ENCODE results near the gene DNAAF8.

DNAAF8 gene

GRCh38 chr16:4753227-4753626 lies 18.9 kb downstream of the DNAAF8 start:
- DNase-seq = no peak

- no peak for DNase-seq
These were observed 20.5 kb downstream of the DNAAF8 start for GRCh38 chr16:4754865-4755264.

DNA sequence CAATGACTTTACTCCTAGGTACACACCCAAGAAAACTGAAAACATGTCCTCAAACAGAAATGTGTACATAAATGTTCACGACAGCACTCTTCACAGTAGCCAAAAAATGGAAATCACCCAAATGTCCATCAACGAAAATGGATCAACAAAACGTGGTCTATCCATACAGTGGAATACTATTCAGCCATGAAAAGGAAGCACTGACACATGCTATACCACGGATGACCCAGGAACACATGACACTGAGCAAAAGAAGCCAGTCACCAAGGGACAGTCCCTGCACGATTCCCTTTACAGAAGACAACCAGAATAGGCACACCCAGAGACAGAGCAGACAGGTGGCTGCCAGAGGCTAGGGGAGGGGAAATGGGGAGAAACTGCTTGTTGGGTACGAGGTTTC lies 21.4 kb downstream of the DNAAF8 start:
- DNase-seq = no peak

- no peak for DNase-seq
These were observed 26.0 kb downstream of the DNAAF8 start for GRCh38 chr16:4760221-4760910.

DNA sequence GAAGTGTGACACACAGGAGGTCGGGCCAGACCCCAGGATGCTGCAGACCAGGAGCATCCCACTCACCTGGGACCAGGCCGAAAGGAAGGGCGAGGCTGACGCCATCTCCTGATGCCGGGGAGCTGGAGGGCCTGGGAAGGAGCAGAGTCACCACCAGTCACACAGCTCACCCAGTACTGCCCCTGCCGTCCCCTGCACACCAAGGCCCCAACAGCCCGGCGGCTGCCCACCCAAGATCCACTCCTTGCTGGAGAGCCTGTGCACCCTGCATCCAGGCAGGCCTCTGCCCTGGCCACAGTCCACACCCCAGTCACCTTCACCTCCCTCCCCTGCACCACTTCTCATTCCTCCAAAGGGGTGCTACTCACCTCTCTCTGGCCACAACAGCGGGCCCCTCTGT lies 27.9 kb downstream of the DNAAF8 start:
- DNase-seq = no peak

DNA sequence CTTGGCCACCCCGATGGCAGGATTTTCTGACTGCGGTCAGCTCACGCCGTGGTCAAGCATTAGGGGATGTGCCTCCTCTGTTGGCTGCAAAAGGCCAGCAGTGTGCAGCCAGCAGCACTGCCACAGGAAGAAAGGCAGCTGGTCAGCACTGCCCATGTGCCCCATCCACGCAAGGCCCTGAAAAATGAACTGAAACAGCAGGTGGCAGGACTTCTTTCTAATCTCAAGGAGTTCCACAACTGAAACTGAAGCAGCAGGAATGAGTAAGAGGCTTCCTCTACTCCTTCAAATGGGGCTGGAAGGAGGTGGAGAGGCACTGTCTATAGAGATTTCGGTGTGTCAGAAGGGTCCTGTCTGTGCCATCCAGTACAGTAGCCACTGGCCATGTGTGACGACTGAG lies 29.5 kb downstream of the DNAAF8 start:
- DNase-seq = no peak

GRCh38 chr16:4765511-4766474 lies 31.5 kb downstream of the DNAAF8 start:
- no peak for DNase-seq

- peak; percentile 95 for DNase-seq
These were observed 32.7 kb downstream of the DNAAF8 start, which contains the start of gene ZNF500 for GRCh38 chr16:4766875-4767628. Gene ZNF500 (minus strand): TSS chr16:4767162. CDS start chr16:4765978, 1,184 bp downstream.

DNA sequence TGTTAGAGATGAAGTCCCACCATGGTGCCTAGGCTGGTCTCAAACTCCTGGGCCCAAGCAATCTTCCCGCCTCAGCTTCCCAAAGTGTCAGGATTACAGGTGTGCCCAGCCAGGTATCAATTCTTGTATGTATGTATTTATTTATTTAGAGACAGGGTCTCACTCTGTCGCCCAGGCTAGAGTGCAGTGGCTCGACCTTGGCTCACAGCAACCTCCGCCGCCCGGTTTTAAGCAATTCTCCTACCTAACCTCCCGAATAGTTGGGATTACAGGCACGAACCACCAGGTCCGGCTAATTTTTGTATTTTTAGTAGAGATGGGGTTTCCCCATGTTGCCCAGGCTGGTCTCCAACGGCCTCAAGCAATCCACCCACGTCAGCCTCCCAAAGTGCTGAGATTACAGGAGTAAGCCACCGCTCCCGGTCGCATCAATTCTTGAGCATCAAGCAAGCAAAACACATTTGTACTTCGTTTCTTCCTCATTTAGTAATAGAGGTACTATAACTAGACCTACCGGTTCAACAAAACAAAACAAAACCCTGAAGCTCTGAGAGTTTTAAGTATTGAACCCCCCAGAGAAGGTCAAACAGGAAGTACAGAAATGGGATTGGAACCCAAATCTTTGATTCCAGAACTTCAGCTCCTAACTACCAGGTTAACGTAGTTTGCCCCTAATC lies 33.7 kb downstream of the DNAAF8 start:
- DNase-seq = no peak

DNA sequence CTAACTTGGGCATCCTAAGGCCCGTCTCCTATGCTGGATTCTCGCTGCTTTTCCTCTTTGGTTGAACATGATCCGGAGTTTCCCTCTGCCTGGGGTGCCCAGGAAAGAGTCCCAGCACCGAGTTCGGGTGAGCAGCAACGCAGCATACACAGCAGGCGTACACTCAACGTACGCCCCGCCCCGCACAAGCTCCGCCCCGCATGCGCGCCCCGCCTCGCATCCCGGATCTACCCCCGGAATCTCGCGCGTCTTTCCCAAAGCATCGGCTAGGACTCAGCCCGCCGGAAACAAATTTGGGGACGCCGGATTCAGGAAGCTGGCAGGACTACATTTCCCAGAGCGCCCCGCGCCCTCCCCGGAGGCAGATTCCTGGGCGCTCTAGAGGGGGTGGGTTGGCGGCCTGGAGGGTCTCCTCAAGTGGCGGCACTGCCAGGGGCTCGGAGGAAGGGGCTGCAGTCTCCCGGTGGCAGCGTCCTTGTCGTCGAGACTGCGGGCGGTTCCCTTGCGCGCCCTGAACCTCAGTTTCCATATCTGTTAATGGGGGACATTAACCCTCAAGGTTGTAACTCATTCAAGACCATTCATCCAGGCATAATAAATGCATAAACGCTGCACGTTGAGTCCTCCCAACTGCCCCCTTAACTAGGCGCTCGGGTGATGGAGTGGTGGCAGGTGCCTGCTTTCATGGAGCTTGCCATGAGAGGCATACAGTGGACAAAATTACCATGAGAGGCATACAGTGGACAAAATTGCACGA lies 34.4 kb downstream of the DNAAF8 start:
- peak; percentile 96 for DNase-seq

GRCh38 chr16:4769306-4769638 lies 34.9 kb downstream of the DNAAF8 start:
- DNase-seq = no peak

- DNase-seq = no peak
These were observed 37.3 kb downstream of the DNAAF8 start for GRCh38 chr16:4771646-4772045.

- DNase-seq = no peak
These were observed 38.0 kb downstream of the DNAAF8 start for GRCh38 chr16:4772351-4772750.

GRCh38 chr16:4775005-4775404 lies 40.7 kb downstream of the DNAAF8 start:
- no peak for DNase-seq

DNA sequence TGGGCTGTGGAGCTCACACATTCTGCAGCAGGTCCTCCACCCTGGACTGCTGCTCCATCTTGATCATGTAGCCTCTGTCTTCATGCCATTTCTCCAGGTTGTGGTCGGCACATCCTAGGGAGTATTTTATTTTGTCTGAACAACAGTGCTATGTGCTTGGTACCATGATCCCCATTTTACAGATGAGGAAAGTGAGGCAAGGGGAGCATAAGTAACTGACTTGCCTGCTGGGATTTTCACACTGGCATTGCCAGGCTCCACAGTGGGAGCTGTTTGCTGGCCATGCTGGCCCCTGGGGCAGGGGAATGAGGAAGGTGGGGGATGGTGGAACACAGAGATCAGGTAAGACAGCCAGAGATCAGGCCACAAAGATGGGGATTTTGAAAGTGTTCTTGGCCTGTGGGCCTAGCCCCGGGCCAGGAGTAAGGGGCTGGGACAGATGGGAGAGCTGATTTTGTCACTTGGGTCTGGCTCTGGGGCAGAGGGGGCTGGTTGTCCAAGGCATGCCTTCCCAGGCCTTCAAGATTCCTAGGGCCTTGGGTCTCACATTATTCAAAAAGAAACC lies 41.9 kb downstream of the DNAAF8 start:
- DNase-seq = no peak

DNA sequence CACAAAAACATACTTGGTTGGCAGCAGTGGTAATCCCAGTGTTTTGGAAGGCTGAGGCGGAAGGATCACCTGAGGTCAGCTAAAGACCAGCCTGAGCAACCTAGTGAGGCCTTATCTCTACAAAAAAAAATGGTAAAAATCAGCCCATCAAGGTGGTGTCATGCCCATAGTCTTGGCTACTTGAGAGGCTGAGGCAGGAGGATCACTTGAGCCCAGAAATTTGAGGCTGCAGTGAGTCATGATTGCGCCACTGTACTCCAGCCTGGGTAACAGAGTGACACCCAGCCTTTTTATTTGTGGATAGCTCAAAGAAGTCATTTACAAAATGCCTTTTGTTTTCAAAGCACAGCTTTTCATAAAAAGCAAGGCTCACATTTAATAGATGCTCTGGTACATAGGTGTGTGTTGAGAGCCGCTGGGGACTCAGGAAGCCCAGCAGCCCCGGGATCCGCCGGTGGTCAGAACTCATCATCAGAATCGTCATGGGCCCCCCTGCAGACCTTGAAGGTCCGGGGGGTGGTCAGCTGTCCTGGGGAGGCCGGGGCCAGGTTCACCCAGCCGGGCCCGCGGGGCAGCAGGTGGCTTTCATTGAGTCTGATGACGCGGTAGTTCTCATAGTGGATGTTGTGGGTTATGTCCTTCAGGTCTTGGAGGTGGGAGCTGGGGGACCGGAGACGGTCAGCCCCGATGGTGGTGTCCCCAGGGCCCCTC lies 43.2 kb downstream of the DNAAF8 start:
- no peak for DNase-seq

DNA sequence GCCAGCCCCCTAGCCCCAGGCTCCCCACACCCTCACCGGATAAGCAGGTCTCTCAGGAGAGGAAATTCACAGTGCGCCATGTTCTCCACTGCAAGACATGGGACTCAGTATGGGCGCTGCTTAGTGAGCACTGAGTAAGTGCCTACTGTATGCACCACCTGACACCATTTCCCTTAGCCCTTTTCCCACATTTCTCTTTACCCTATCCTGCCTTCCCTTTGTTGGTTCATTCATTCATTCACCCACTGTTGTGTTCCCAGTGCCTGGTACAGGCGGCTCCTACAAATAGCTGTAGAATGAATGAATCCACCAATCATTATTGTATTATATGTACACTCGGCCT lies 43.7 kb downstream of the DNAAF8 start:
- no peak for DNase-seq

DNA sequence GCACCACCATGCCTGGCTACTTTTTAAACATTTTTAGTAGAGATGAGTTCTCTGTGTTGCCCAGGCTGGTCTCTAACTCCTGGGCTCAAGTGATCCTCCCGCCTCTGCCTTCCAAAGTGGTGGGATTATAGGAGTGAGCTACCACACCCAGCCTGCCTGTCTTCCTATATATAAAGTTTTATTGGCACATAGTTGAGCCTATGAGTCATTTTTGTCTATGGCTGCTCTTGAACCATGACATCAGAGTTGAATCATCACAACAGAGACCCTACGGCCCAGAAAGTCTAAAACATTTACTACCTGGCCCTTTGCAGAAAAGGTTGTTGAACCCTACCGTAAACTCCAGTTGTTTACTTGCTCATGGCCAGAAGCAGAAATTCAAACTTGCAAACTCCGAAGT lies 45.9 kb downstream of the DNAAF8 start:
- DNase-seq = peak; percentile 13

GRCh38 chr16:4783251-4783950 lies 49.1 kb downstream of the DNAAF8 start:
- DNase-seq = no peak

DNA sequence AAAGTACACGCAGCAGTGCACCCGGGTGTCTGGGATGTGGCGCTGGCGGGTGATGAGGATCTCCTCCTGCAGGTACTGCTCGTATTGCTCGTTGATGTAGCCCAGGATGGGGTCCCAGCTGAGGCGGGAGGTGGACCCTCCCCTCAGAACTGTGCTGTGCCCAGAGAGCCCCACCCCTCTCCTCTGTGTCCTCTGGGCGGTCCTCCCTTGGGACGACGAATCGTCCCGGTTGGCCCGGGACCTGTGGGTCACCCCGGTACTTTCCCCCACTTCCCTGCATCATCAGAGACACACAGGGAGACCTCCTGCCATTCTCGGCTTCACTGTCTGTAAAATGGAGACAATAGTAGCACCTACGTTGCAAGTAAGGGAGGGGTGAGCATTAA lies 49.6 kb downstream of the DNAAF8 start:
- DNase-seq = no peak
